Fibroblast of lung (primary cell): ENCODE results near the gene ANXA3.

ENCODE experiments used
- EZH2 ChIP-seq: IDR thresholded peaks from 2 replicates; pipeline ENCODE4 v1.5.1; 2012; ENCODE audit warnings: low read length, control low read depth, mild to moderate bottlenecking; ENCODE audit errors: missing control alignments
- TF ChIP-seq, protein P1 (sequence below), 2 donors: IDR thresholded peaks in 1 of 2; conservative IDR thresholded peaks in 1 of 2; 1 replicate in 1 of 2; 2 replicates in 1 of 2; pipeline ENCODE4 v1.5.1; 2011 to 2012; ENCODE audit warnings: low read length in 2 of 2, control low read depth in 1 of 2, inconsistent platforms in 1 of 2, low read depth in 1 of 2, mild to moderate bottlenecking in 1 of 2

DNA sequence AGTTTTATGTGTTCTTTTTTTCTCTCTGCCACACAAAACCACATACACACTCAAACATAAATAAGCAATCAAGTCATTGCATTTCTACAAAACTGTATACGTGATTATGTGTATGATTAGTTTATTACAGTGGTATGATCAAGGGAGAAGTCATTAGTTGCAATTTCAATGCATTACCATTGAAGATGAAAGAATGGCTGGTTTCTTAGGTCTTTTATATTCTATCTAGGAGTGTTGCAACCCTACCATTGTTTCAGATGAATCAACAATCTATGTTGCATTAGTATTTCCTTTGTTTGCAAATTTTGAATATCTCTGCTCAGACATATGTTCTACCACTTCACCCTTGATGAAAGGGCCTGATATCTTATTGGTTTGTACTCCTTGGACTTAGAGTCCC is 6.8 kb downstream of the ANXA3 start:
- no peak for TF ChIP-seq EZH2
- TF ChIP-seq, protein P1, sequence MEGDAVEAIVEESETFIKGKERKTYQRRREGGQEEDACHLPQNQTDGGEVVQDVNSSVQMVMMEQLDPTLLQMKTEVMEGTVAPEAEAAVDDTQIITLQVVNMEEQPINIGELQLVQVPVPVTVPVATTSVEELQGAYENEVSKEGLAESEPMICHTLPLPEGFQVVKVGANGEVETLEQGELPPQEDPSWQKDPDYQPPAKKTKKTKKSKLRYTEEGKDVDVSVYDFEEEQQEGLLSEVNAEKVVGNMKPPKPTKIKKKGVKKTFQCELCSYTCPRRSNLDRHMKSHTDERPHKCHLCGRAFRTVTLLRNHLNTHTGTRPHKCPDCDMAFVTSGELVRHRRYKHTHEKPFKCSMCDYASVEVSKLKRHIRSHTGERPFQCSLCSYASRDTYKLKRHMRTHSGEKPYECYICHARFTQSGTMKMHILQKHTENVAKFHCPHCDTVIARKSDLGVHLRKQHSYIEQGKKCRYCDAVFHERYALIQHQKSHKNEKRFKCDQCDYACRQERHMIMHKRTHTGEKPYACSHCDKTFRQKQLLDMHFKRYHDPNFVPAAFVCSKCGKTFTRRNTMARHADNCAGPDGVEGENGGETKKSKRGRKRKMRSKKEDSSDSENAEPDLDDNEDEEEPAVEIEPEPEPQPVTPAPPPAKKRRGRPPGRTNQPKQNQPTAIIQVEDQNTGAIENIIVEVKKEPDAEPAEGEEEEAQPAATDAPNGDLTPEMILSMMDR (conservative IDR thresholded peaks at IDR 0.05 in 1 of 2, IDR thresholded peaks at IDR 0.05 in 1 of 2; ENCODE audit: low read depth in 1 of 2, low read length in 2 of 2): no peak
